GM19328 (cell line): ENCODE measurements around the gene PAAF1.

ENCODE experiments used
- ATAC-seq: cut with Tn5 transposase; IDR thresholded peaks from one replicate; pipeline ENCODE4 v1.9.1; 2021; ENCODE audit warnings: mild to moderate bottlenecking, moderate library complexity; ENCODE audit not compliant: unreplicated experiment

Gene PAAF1

GRCh38 chr11:73969991-73970800 is 93.4 kb downstream of the PAAF1 start:
- no peak for ATAC-seq

DNA sequence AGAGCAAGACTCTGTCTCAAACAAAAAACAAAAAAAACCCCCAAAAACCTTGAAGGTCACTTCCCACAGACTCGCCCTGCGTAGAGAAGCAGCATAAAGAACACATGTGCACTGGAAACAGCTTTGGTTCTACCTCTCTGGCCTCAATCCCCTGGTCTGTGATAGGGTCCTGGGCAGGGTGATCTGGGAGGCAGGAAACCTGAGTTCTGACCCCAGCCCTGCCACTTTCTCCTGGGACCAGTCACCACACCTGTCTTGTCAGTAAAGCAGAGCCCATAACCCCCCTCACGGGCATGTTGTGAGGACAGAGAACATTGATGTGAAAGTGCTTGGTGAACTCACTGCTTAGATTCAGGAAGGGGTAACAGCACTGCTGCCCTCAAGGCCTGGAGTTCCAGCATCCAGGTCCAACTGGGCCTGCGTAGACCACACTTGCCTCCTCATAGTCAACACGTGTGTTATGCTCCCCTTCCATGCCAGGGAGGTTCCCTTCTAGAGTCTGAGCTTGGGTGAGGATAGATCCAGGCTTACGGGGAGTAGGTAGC is 94.4 kb downstream of the PAAF1 start:
- no peak for ATAC-seq

GRCh38 chr11:73972187-73972586 is 95.4 kb downstream of the PAAF1 start:
- no peak for ATAC-seq

DNA sequence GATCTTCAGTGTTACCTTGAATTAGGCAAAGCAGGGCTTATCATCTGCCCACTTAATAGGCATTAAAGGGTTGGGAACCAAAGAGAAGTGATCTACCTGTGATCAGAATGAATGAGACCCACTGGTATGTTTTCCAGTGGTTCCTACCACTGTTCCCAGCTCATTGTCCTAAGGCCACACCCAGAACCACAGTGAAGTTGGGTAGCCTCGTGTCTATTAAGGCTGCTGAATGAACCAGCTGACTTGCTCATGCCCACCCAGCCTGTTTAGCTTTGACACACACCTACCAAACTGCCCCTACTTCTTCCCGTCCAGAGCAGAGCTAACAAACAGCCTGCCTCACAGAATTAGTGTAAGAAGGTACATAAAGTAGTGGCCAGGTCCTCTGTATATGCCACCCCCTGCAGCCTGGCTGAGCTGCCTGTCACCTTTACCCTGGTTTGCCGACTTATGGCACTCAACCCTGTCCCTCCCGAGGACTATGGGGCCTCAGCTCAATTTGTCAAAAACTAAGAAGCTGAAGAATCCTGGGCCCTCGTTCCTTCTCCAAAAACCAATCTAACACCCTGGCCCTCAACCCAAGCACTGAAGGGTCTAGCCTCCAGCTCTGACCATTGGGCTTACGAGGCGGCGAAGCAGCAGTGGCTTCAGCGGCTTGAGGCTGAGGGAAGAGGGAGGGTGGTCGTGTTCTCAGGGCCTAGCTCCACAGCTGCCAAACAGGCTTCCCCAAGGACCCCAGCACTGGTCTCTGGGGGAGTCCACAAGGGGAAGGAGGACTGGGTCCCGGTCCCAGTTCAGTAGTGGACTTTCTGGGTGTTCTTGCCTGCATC is 96.0 kb downstream of the PAAF1 start:
- ATAC-seq: no peak

DNA sequence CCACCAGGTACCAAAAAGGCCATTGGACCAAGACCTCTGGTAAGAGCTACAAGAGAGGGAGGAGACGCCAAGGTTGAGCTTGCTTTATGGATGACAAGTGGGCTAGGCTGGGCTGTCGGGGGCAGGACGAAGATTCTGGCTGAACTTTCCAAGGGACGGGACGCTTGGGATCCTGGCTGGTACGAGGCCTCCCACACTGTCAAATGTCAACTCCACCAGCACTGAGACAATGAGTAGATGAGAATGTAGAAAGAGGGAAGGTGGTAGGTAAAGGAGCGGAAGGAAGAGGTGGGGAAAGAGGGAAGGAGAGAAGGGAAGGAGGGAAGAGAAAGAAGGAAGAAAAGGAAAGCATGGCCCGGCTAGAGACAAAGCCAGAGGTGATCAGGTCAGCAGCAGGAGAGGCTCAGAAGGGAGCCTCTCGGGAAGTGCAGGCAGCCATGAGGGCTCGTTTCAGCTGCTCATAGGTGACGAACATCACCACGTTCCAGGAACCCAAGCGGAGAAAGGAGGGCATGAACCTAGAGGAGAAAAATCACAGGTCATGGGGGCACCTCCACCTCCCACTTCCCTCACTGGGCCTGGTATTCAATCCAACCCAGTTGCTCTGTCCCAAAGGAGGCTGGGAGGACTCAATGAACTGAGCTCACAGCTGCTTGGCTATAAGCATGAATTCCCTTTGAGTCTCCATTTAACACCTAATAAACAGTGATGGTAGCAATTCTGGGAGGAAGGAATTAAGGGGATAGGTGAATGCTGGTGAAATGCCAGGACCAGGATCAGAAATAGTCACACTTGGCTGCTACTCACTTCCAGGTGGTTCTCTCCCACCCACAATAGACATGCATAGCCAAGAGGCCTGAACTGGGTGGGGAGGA is 98.0 kb downstream of the PAAF1 start:
- ATAC-seq: no peak

DNA sequence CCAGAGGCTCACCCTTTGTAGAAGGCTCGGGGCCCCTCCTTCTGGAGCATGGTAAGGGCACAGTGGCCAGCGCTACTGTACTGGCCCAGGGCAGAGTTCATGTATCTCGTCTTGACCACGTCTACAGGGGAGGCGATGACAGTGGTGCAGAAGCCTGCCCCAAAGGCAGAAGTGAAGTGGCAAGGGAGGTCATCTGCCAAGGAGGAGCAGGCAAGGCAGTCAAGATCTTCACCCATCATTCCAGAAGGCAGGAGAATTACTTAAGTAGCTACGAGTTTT is 98.6 kb downstream of the PAAF1 start:
- ATAC-seq: no peak

DNA sequence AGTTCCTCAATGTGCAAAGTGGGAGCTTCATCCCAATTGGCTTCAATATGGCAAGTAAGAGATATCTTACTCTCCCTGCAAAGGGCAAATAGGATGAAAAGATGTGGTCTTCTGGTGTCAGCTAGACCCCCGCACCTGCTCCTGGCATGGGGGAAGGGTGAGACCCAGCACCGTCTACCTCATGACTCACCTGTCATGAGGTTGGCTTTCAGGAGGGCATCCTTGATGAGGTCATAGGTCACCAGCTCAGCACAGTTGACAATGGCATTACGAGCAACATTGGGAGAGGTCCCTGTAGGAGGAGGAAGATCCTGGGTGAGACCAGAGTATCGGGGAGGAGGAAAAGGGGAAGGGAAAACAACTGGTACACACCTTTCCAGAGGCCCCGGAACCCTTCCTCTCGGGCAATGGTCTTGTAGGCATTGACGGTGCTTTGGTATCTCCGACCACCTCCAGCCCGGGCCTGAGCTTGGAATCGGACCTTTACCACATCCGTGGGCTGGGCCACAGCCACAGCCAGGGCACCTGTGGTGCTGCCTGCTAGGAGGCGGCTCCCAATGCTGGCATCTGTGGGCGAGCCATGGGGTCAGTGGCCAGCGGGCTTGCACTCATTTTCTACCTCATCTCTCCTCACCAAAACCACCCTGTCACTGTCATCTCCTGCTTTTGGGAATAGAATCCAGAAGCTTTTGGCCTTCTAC is 99.8 kb downstream of the PAAF1 start:
- ATAC-seq: no peak

DNA sequence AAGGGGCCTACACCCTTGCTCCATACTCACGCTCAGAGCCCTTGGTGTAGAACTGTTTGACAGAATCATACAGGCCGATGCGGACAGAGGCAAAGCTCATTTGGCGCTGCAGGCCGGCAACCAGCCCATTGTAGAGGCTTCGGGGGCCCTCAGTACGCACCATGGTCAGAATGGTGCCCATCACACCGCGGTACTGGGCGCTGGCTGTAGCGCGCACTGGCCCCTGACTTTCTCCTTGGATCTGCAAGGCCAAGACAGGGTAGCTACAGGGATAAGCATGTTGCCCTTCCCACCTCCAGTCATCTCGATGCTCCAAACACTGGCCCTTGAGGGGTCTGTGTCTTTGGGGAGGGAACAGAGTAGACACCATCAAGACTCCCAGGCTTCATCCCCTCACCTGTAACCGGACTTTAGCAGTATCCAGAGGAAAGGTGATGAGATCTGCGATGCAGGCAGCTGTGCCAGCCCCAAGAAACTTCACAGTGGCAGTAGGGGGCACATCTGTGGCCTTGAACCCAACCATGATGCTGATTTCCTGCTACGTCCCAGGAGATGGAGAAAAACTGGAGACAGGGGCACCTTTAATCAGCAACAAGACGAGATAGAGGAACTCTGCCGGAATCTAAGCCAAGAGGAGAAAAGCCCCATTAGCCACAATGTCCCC is 101.2 kb downstream of the PAAF1 start:
- no peak for ATAC-seq

DNA sequence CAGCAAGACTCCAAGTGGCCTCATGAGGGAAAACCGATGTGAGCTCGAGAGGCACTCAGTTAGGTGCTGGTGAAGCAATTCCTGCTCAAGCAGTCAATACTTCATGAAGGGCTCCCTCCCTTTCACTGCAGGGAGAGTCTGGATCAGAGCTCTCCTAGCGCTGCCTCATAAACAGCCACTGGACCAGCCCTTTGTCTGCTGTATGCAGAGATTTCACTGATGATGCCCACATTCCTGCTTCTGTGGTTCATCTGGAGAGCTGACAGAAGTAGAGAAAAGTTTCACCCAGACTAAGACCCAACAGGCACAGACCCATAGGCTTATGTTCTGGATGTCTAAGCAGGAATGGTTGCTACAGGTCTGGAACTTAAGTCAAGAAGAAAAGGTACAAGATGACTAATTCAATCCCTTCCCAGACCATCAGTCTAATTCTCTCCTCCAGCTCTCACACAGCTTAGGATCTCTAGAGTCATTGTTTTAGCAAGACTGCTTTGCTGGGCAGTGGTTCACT is 101.8 kb downstream of the PAAF1 start:
- no peak for ATAC-seq

- peak; percentile 26 for ATAC-seq
Observed at GRCh38 chr11:73980001-73980961, 103.5 kb downstream of the PAAF1 start.
